Spleen (tissue), 3 donors: Measurements from ENCODE around the gene DSCAML1.

Experiments used
- POLR2A ChIP-seq, 3 donors: fragments of 450-650 bp; IDR thresholded peaks; one replicate each; pipeline ENCODE4 v1.5.1; 2017; ENCODE audit warnings: antibody characterized with exemption in 3 of 3, mild to moderate bottlenecking in 1 of 3
- POLR2AphosphoS5 ChIP-seq, 3 donors: sonication (generic); formaldehyde crosslinking; IDR thresholded peaks; one replicate each; pipeline ENCODE4 v1.5.1; 2017; ENCODE audit warnings: antibody characterized with exemption in 3 of 3

- no peak for TF ChIP-seq POLR2AphosphoS5 (IDR thresholded peaks at IDR 0.05)
- no peak for TF ChIP-seq POLR2A (IDR thresholded peaks at IDR 0.05)
These were observed 85.7 kb downstream of the DSCAML1 start for GRCh38 chr11:117711331-117711730.
